K562 (cell line): ENCODE results near the gene SLC25A15. TPM values are rescaled to one million over a fixed set of nuclear protein-coding genes. Genes with fewer than 3 reads are reported as not detected.

Source experiments
- ATF1 ChIP-seq, 2 experiments: fragments of 450-650 bp in 1 of 2; IDR thresholded peaks; 2 replicates each; pipeline ENCODE4 v1.6.1; 2016; ENCODE audit warnings: missing compliant biosample characterization in 1 of 2, missing genetic modification characterization in 1 of 2
- CHCHD3 ChIP-seq: fragments of 250-450 bp; sonication (Bioruptor Pico); IDR thresholded peaks from 2 replicates; pipeline ENCODE4 v2.1.2; 2022; ENCODE audit warnings: mild to moderate bottlenecking
- E2F3 ChIP-seq: fragments of 250-450 bp; sonication (Bioruptor Pico); IDR thresholded peaks from 2 replicates; pipeline ENCODE4 v1.4.0; 2020; ENCODE audit warnings: mild to moderate bottlenecking
- EZH2 ChIP-seq: IDR thresholded peaks from 2 replicates; pipeline ENCODE4 v1.6.1; 2012; ENCODE audit warnings: low read depth, mild to moderate bottlenecking, inconsistent platforms, low read length, borderline replicate concordance
- FIP1L1 ChIP-seq: fragments of 200-400 bp; formaldehyde crosslinking; IDR thresholded peaks from 2 replicates; pipeline ENCODE4 v1.6.1; 2018; ENCODE audit warnings: mild to moderate bottlenecking, low read depth, low read length; ENCODE audit not compliant: poor library complexity, severe bottlenecking
- HMGN3 ChIP-seq: IDR thresholded peaks from 2 replicates; pipeline ENCODE4 v1.6.1; 2011; ENCODE audit warnings: borderline replicate concordance, low read depth, mild to moderate bottlenecking, mixed read lengths, low read length; ENCODE audit not compliant: insufficient read length; ENCODE audit errors: extremely low read depth
- KDM4B ChIP-seq, 2 experiments: fragments of 450-650 bp in 1 of 2; sonication (generic) in 1 of 2; IDR thresholded peaks; 2 replicates each; pipeline ENCODE4 v1.6.1; 2016 to 2017; ENCODE audit warnings: borderline replicate concordance in 2 of 2, antibody characterized with exemption in 1 of 2, low read depth in 1 of 2, mild to moderate bottlenecking in 1 of 2
- MTA1 ChIP-seq: fragments of 450-650 bp; IDR thresholded peaks from 2 replicates; pipeline ENCODE4 v1.6.1; 2017; ENCODE audit warnings: borderline replicate concordance
- NONO ChIP-seq, 2 experiments: fragments of 200-400 bp in 1 of 2; fragments of 450-650 bp in 1 of 2; formaldehyde crosslinking in 1 of 2; IDR thresholded peaks; 2 replicates each; pipeline ENCODE4 v1.6.1; 2017; ENCODE audit warnings: low read depth in 2 of 2, mild to moderate bottlenecking in 2 of 2, moderate library complexity in 2 of 2, low read length in 1 of 2
- POLR2AphosphoS2 ChIP-seq: IDR thresholded peaks from 2 replicates; pipeline ENCODE4 v1.6.1; 2012; ENCODE audit warnings: low read length, improper control_type of control experiment
- SIN3B ChIP-seq: fragments of 450-650 bp; IDR thresholded peaks from 2 replicates; pipeline ENCODE4 v1.6.1; 2017; ENCODE audit warnings: low read depth, mild to moderate bottlenecking, moderate library complexity
- SP1 ChIP-seq: sonication (generic); formaldehyde crosslinking; IDR thresholded peaks from 2 replicates; pipeline ENCODE4 v1.8.1; 2022; ENCODE audit warnings: mild to moderate bottlenecking, missing genetic modification reagents
- SRSF1 ChIP-seq: fragments of 200-400 bp; formaldehyde crosslinking; IDR thresholded peaks from 2 replicates; pipeline ENCODE4 v1.6.1; 2017; ENCODE audit warnings: mild to moderate bottlenecking, low read depth, low read length, moderate library complexity
- SRSF3 ChIP-seq: fragments of 200-400 bp; formaldehyde crosslinking; IDR thresholded peaks from 2 replicates; pipeline ENCODE4 v1.6.1; 2016; ENCODE audit warnings: mild to moderate bottlenecking, low read length, moderate library complexity; ENCODE audit not compliant: insufficient read depth
- SRSF7 ChIP-seq: fragments of 200-400 bp; formaldehyde crosslinking; optimal IDR thresholded peaks from 2 replicates; pipeline ENCODE3; 2017; ENCODE audit warnings: mild to moderate bottlenecking, low read depth, low read length
- TCF7L2 ChIP-seq: fragments of 150-350 bp; IDR thresholded peaks from 2 replicates; pipeline ENCODE4 v1.6.1; 2016; ENCODE audit warnings: low read depth, mild to moderate bottlenecking, low read length, moderate library complexity
- ZNF695 ChIP-seq: fragments of 450-650 bp; formaldehyde crosslinking; IDR thresholded peaks from 2 replicates; pipeline ENCODE4 v1.4.0; 2020; ENCODE audit warnings: mild to moderate bottlenecking, moderate library complexity
- ZNF778 ChIP-seq: fragments of 450-650 bp; formaldehyde crosslinking; IDR thresholded peaks from 2 replicates; pipeline ENCODE4 v1.4.0; 2020; ENCODE audit warnings: mild to moderate bottlenecking, moderate library complexity
- polyA plus RNA-seq, 8 experiments: library from polyadenylated mRNA; depleted of rRNA in 4 of 8; stranded (reverse) in 5 of 8; unstranded in 3 of 8; fragments of >200 nt; fragmentation: Nextera tagmentation in 2 of 8; fragmentation: Illumina TruSeq in 1 of 8; extraction: Ambion mirVana in 2 of 8; extraction: Trizol in 1 of 8; gene quantifications; 2 replicates each; pipeline versions ENCODE4 v1.2.1 to v1.2.3, GENCODE V29; 2011 to 2014; ENCODE audit warnings: inconsistent platforms in 1 of 8, missing spikeins in 1 of 8
- total RNA-seq, 7 experiments: library from RNA; depleted of rRNA in 6 of 7; stranded (reverse); fragments of >200 nt in 6 of 7; fragmentation: Illumina TruSeq in 2 of 7; extraction: Trizol in 2 of 7; gene quantifications; 2 replicates each; pipeline versions ENCODE4 v1.2.1 to v1.2.3, GENCODE V29; 2011 to 2021; ENCODE audit warnings: low replicate concordance in 1 of 7
- TF ChIP-seq, protein P1 (sequence below): sonication (generic); formaldehyde crosslinking; IDR thresholded peaks from 2 replicates; pipeline ENCODE4 v1.8.1; 2023; ENCODE audit warnings: mild to moderate bottlenecking, missing genetic modification reagents, moderate library complexity
- TF ChIP-seq, protein P2 (sequence below): fragments of 250-450 bp; sonication (Bioruptor Pico); IDR thresholded peaks from 2 replicates; pipeline ENCODE4 v1.5.0; 2020; ENCODE audit warnings: mild to moderate bottlenecking
- TF ChIP-seq, protein P3 (sequence below): fragments of 250-450 bp; sonication (Bioruptor Pico); IDR thresholded peaks from 2 replicates; pipeline ENCODE4 v1.5.0; 2020; ENCODE audit warnings: mild to moderate bottlenecking, borderline replicate concordance
- TF ChIP-seq, protein P4 (sequence below): fragments of 200-800 bp; sonication (Bioruptor generic); IDR thresholded peaks from 2 replicates; pipeline ENCODE4 v1.6.1; 2017; ENCODE audit warnings: missing genetic modification characterization, missing compliant biosample characterization

SLC25A15 gene
- total and polyA plus RNA-seq, 9 of the 15 experiments (the other 6 are each of a cell fraction or from before 2014, with no cell fraction given) = 3.5 to 30.5 (median 20.3) TPM

DNA sequence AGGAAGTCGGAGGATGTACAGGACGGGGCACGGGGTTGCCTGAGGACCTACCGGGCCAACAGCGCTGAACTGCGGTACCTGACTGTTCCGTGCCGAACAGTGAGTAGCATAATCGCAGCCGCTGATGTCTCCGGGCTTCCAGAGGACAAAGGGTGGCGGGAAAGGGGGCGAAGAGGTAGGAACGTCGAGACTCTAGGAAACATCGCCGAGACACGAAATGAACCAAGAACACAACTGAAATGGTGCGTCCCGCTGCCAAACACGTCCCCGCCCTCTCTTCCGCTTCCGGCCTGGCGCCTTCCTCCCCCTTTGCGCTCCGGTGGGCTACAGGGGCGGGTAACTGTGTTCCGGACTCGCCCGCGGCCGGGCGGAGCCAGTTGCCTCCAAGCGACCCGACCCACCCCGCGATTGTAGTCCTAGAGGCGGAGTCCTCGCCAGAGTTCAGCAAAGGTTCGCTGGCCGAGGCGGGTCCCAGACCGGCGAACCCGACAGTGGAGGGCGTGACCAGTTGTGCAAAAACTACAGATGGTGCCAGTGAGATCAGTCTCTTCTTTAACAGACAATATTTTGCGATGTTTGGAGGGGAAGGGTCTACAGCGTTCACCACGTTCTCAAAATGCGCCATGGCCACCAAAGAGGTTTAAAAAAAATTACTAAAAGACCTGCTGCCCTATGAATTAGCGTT, 18.3 kb upstream of the SLC25A15 start, which contains the start of gene MRPS31 (continued):
- TF ChIP-seq FIP1L1 (peak; percentile 66), SRSF3 (no peak), CHCHD3 (CRISPR knock-in tag) (no peak), SIN3B (peak; percentile 93), SRSF7 (no peak), E2F3 (CRISPR knock-in tag) (no peak), TCF7L2 (no peak), ZNF778 (no peak), MTA1 (no peak), ATF1 (CRISPR knock-in tag; IDR thresholded peaks at IDR 0.05) (no peak), ATF1 (tag; IDR thresholded peaks at IDR 0.05) (peak; percentile 64; the same call in 1 of the 2 replicates), HMGN3 (peak; percentile 92), ZNF695 (no peak), NONO (IDR thresholded peaks at IDR 0.05; ENCODE audit: low read depth in 2 of 2, low read length in 1 of 2) (0 out of 4 replicates have a peak, but pooled peaks of 1 of the 2 experiments have one; percentile 43), KDM4B (IDR thresholded peaks at IDR 0.05; ENCODE audit: borderline replicate concordance in 2 of 2, low read depth in 1 of 2) (peak in 1 of 2 experiments; percentile 99; a peak in 2 of 4 replicates), EZH2 (no peak), SP1 (CRISPR knock-in tag) (peak; percentile 95), POLR2AphosphoS2 (no peak), SRSF1 (no peak)
- TF ChIP-seq, protein P1, sequence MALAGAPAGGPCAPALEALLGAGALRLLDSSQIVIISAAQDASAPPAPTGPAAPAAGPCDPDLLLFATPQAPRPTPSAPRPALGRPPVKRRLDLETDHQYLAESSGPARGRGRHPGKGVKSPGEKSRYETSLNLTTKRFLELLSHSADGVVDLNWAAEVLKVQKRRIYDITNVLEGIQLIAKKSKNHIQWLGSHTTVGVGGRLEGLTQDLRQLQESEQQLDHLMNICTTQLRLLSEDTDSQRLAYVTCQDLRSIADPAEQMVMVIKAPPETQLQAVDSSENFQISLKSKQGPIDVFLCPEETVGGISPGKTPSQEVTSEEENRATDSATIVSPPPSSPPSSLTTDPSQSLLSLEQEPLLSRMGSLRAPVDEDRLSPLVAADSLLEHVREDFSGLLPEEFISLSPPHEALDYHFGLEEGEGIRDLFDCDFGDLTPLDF (CRISPR knock-in tag) = no peak
- TF ChIP-seq, protein P2, sequence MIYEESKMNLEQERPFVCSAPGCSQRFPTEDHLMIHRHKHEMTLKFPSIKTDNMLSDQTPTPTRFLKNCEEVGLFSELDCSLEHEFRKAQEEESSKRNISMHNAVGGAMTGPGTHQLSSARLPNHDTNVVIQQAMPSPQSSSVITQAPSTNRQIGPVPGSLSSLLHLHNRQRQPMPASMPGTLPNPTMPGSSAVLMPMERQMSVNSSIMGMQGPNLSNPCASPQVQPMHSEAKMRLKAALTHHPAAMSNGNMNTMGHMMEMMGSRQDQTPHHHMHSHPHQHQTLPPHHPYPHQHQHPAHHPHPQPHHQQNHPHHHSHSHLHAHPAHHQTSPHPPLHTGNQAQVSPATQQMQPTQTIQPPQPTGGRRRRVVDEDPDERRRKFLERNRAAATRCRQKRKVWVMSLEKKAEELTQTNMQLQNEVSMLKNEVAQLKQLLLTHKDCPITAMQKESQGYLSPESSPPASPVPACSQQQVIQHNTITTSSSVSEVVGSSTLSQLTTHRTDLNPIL (CRISPR knock-in tag) = no peak
- TF ChIP-seq, protein P3, sequence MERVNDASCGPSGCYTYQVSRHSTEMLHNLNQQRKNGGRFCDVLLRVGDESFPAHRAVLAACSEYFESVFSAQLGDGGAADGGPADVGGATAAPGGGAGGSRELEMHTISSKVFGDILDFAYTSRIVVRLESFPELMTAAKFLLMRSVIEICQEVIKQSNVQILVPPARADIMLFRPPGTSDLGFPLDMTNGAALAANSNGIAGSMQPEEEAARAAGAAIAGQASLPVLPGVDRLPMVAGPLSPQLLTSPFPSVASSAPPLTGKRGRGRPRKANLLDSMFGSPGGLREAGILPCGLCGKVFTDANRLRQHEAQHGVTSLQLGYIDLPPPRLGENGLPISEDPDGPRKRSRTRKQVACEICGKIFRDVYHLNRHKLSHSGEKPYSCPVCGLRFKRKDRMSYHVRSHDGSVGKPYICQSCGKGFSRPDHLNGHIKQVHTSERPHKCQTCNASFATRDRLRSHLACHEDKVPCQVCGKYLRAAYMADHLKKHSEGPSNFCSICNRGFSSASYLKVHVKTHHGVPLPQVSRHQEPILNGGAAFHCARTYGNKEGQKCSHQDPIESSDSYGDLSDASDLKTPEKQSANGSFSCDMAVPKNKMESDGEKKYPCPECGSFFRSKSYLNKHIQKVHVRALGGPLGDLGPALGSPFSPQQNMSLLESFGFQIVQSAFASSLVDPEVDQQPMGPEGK (CRISPR knock-in tag) = no peak
- TF ChIP-seq, protein P4, sequence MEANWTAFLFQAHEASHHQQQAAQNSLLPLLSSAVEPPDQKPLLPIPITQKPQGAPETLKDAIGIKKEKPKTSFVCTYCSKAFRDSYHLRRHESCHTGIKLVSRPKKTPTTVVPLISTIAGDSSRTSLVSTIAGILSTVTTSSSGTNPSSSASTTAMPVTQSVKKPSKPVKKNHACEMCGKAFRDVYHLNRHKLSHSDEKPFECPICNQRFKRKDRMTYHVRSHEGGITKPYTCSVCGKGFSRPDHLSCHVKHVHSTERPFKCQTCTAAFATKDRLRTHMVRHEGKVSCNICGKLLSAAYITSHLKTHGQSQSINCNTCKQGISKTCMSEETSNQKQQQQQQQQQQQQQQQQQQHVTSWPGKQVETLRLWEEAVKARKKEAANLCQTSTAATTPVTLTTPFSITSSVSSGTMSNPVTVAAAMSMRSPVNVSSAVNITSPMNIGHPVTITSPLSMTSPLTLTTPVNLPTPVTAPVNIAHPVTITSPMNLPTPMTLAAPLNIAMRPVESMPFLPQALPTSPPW (CRISPR knock-in tag) = peak; percentile 78
